HCT116 (cell line): Measurements from ENCODE around the gene SLC35F1.
"Not testable (repeated sequence)": the region's sequence is repeated elsewhere in the genome, so short reads cannot be mapped to it uniquely, and the experiment has no call there.

Source experiments
- EZH2 ChIP-seq: fragments of 200-600 bp; sonication (generic); IDR thresholded peaks from 2 replicates; pipeline ENCODE4 v1.6.1; 2017; ENCODE audit warnings: antibody characterized with exemption, mixed run types
- FOSL1 ChIP-seq: IDR thresholded peaks from 2 replicates; pipeline ENCODE4 v1.6.1; 2012; ENCODE audit warnings: low read depth
- POLR2AphosphoS5 ChIP-seq: IDR thresholded peaks from 2 replicates; pipeline ENCODE4 v1.6.1; 2011; ENCODE audit warnings: mild to moderate bottlenecking, low read depth, low read length, moderate library complexity
- SIN3A ChIP-seq: IDR thresholded peaks from 2 replicates; pipeline ENCODE4 v1.6.1; 2012; ENCODE audit warnings: low read depth
- SP1 ChIP-seq: IDR thresholded peaks from 2 replicates; pipeline ENCODE4 v1.6.1; 2012; ENCODE audit warnings: low read depth
- SRF ChIP-seq: IDR thresholded peaks from 2 replicates; pipeline ENCODE4 v1.6.1; 2012; ENCODE audit warnings: low read depth
- TF ChIP-seq, protein P1 (sequence below), 3 experiments: fragments of 200-600 bp in 1 of 3; sonication (generic) in 1 of 3; IDR thresholded peaks in 2 of 3; conservative IDR thresholded peaks in 1 of 3; 2 replicates each; pipeline ENCODE4 v1.5.1; 2012 to 2017; ENCODE audit warnings: low read depth in 2 of 3, low read length in 2 of 3, antibody characterized with exemption in 1 of 3, borderline replicate concordance in 1 of 3, control low read depth in 1 of 3, mild to moderate bottlenecking in 1 of 3, mixed read lengths in 1 of 3, mixed run types in 1 of 3, moderate library complexity in 1 of 3; ENCODE audit not compliant: insufficient read depth in 1 of 3
- TF ChIP-seq, protein P2 (sequence below): IDR thresholded peaks from 2 replicates; pipeline ENCODE4 v1.6.1; 2012
- TF ChIP-seq, protein P3 (sequence below): IDR thresholded peaks from 2 replicates; pipeline ENCODE4 v1.6.1; 2011; ENCODE audit warnings: mild to moderate bottlenecking, low read length, moderate library complexity; ENCODE audit not compliant: insufficient replicate concordance; ENCODE audit errors: extremely low read depth

DNA sequence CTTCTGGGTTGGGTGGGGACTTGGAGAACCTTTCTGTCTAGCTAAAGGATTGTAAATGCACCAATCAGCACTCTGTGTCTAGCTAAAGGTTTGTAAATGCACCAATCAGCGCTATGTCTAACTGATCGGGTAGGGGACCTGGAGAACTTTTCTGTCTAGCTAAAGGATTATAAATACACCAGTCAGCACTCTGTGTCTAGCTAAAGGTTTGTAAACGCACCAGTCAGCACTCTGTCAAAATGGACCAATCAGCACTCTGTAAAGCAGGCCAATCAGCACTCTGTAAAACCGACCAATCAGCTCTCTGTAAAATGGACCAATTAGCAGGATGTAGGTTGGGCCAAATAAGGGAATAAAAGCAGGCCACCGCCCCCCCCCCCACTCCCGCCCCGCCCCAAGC is 58.7 kb downstream of the SLC35F1 start:
- not testable (repeated sequence) for TF ChIP-seq SRF, EZH2, SIN3A, SP1, FOSL1, POLR2AphosphoS5
- TF ChIP-seq, protein P1, sequence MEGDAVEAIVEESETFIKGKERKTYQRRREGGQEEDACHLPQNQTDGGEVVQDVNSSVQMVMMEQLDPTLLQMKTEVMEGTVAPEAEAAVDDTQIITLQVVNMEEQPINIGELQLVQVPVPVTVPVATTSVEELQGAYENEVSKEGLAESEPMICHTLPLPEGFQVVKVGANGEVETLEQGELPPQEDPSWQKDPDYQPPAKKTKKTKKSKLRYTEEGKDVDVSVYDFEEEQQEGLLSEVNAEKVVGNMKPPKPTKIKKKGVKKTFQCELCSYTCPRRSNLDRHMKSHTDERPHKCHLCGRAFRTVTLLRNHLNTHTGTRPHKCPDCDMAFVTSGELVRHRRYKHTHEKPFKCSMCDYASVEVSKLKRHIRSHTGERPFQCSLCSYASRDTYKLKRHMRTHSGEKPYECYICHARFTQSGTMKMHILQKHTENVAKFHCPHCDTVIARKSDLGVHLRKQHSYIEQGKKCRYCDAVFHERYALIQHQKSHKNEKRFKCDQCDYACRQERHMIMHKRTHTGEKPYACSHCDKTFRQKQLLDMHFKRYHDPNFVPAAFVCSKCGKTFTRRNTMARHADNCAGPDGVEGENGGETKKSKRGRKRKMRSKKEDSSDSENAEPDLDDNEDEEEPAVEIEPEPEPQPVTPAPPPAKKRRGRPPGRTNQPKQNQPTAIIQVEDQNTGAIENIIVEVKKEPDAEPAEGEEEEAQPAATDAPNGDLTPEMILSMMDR (IDR thresholded peaks at IDR 0.05 in 2 of 3, conservative IDR thresholded peaks at IDR 0.05 in 1 of 3; ENCODE audit: borderline replicate concordance in 1 of 3, insufficient read depth in 1 of 3, low read depth in 2 of 3, low read length in 2 of 3): not testable (repeated sequence)
- TF ChIP-seq, protein P2, sequence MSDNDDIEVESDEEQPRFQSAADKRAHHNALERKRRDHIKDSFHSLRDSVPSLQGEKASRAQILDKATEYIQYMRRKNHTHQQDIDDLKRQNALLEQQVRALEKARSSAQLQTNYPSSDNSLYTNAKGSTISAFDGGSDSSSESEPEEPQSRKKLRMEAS: not testable (repeated sequence)
- TF ChIP-seq, protein P3, sequence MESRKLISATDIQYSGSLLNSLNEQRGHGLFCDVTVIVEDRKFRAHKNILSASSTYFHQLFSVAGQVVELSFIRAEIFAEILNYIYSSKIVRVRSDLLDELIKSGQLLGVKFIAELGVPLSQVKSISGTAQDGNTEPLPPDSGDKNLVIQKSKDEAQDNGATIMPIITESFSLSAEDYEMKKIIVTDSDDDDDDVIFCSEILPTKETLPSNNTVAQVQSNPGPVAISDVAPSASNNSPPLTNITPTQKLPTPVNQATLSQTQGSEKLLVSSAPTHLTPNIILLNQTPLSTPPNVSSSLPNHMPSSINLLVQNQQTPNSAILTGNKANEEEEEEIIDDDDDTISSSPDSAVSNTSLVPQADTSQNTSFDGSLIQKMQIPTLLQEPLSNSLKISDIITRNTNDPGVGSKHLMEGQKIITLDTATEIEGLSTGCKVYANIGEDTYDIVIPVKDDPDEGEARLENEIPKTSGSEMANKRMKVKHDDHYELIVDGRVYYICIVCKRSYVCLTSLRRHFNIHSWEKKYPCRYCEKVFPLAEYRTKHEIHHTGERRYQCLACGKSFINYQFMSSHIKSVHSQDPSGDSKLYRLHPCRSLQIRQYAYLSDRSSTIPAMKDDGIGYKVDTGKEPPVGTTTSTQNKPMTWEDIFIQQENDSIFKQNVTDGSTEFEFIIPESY: not testable (repeated sequence)
